Neural progenitor cell (in vitro differentiated cells): ENCODE results near the gene CLSTN2. TPM values are rescaled to one million over a fixed set of nuclear protein-coding genes. Genes with fewer than 3 reads are reported as not detected.

Experiments used
- DNase-seq: peaks from one replicate; pipeline ENCODE4 v3.0.0-alpha.2; 2016; ENCODE audit warnings: low spot score
- H2AFZ ChIP-seq: fragments of 200-600 bp; sonication (generic); replicated peaks from 2 replicates; pipeline ENCODE4 v1.6.1; 2016; ENCODE audit warnings: antibody characterized with exemption
- H3F3A ChIP-seq: fragments of 200-600 bp; sonication (generic); 2 replicates; pipeline ENCODE4 v1.6.1; 2016; ENCODE audit warnings: antibody characterized with exemption, low read depth
- H3K27ac ChIP-seq: fragments of 200-600 bp; sonication (generic); 2 replicates; pipeline ENCODE4 v1.5.1; 2016; ENCODE audit warnings: mild to moderate bottlenecking
- H3K27me3 ChIP-seq: fragments of 200-600 bp; sonication (generic); 2 replicates; pipeline ENCODE4 v1.6.1; 2016; ENCODE audit warnings: mild to moderate bottlenecking, moderate library complexity
- H3K36me3 ChIP-seq: fragments of 200-600 bp; sonication (generic); 2 replicates; pipeline ENCODE4 v1.5.1; 2016
- H3K4me1 ChIP-seq: fragments of 200-600 bp; sonication (generic); 2 replicates; pipeline ENCODE4 v1.6.1; 2016; ENCODE audit warnings: mixed run types
- H3K4me2 ChIP-seq: fragments of 200-600 bp; sonication (generic); 2 replicates; pipeline ENCODE4 v1.6.1; 2016
- H3K4me3 ChIP-seq: fragments of 200-600 bp; sonication (generic); 2 replicates; pipeline ENCODE4 v1.5.1; 2016
- H3K79me2 ChIP-seq: fragments of 200-600 bp; sonication (generic); 2 replicates; pipeline ENCODE4 v1.6.1; 2016; ENCODE audit warnings: low read depth
- H3K9ac ChIP-seq: fragments of 200-600 bp; sonication (generic); 2 replicates; pipeline ENCODE4 v1.6.1; 2016
- H3K9me3 ChIP-seq: fragments of 200-600 bp; sonication (generic); 2 replicates; pipeline ENCODE4 v1.5.1; 2016; ENCODE audit warnings: low read depth
- H4K20me1 ChIP-seq: fragments of 200-600 bp; sonication (generic); 2 replicates; pipeline ENCODE4 v1.6.1; 2016; ENCODE audit warnings: low read depth
- H3K27ac Mint-ChIP-seq: 3 replicates; pipeline ENCODE4 v1.8.0; 2021; ENCODE audit warnings: mixed read lengths
- H3K27me3 Mint-ChIP-seq: 2 replicates; pipeline ENCODE4 v1.8.0; 2022; ENCODE audit warnings: low read depth, mild to moderate bottlenecking, inconsistent platforms, moderate library complexity, mixed read lengths; ENCODE audit not compliant: insufficient read depth
- H3K36me3 Mint-ChIP-seq: 3 replicates; pipeline ENCODE4 v1.8.0; 2021; ENCODE audit warnings: mixed read lengths
- H3K4me1 Mint-ChIP-seq: 3 replicates; pipeline ENCODE4 v1.8.0; 2021; ENCODE audit warnings: mixed read lengths
- H3K4me3 Mint-ChIP-seq: 3 replicates; pipeline ENCODE4 v1.8.0; 2021; ENCODE audit warnings: mild to moderate bottlenecking, moderate library complexity, mixed read lengths
- H3K9me3 Mint-ChIP-seq: 3 replicates; pipeline ENCODE4 v1.8.0; 2020; ENCODE audit warnings: mixed read lengths
- EZH2 ChIP-seq: fragments of 200-600 bp; sonication (generic); IDR thresholded peaks from 2 replicates; pipeline ENCODE4 v1.6.1; 2017; ENCODE audit warnings: antibody characterized with exemption, mild to moderate bottlenecking, moderate library complexity
- EZH2phosphoT487 ChIP-seq: fragments of 200-600 bp; sonication (generic); IDR thresholded peaks from 2 replicates; pipeline ENCODE4 v1.6.1; 2017; ENCODE audit warnings: antibody characterized with exemption
- total RNA-seq: library from RNA; depleted of rRNA; stranded (reverse); fragments of >200 nt; gene quantifications from 2 replicates; pipeline ENCODE4 v1.2.3, GENCODE V29; 2015; ENCODE audit warnings: low replicate concordance
- TF ChIP-seq, protein P1 (sequence below): fragments of 200-600 bp; sonication (generic); IDR thresholded peaks from 2 replicates; pipeline ENCODE4 v1.5.1; 2017; ENCODE audit warnings: antibody characterized with exemption, mild to moderate bottlenecking

The CLSTN2 gene
- total RNA-seq, 1 donor from 2014 or later = 0.22 TPM

DNA sequence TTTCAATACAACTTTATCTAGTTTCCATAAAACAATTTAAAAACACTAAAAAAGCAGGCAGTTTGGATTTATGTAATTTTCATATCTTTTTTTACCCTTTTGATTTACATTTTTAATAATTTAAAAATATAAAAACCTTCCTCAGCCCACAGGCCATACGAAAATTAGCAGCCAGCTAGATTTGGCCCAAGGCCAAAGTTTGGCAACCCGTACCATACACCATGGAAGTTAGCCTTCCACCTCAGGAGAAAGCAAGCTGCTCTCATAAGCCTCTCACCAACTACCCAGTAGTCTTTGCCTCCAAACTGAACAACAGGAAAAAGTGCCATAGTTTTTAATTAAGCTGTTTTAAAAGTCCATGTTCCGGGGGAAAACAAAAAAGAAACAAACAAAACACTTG lies 635.6 kb downstream of the CLSTN2 start:
- Mint-ChIP-seq H3K27me3 (peaks cover 2% of the 10 kb centered on the region), H3K27ac (no peak overlapping the region), H3K4me1 (no peaks in the 10 kb centered on the region), H3K36me3 (no peaks in the 10 kb centered on the region), H3K4me3 (no peak overlapping the region), H3K9me3 (no peaks in the 10 kb centered on the region)
- no peak for DNase-seq
- H3K27ac ChIP-seq = no peak overlapping the region
- no peaks in the 10 kb centered on the region for H3K79me2 ChIP-seq
- H3K36me3 ChIP-seq = no peaks in the 10 kb centered on the region
- no peak for TF ChIP-seq EZH2
- TF ChIP-seq EZH2phosphoT487 = no peak
- TF ChIP-seq, protein P1, sequence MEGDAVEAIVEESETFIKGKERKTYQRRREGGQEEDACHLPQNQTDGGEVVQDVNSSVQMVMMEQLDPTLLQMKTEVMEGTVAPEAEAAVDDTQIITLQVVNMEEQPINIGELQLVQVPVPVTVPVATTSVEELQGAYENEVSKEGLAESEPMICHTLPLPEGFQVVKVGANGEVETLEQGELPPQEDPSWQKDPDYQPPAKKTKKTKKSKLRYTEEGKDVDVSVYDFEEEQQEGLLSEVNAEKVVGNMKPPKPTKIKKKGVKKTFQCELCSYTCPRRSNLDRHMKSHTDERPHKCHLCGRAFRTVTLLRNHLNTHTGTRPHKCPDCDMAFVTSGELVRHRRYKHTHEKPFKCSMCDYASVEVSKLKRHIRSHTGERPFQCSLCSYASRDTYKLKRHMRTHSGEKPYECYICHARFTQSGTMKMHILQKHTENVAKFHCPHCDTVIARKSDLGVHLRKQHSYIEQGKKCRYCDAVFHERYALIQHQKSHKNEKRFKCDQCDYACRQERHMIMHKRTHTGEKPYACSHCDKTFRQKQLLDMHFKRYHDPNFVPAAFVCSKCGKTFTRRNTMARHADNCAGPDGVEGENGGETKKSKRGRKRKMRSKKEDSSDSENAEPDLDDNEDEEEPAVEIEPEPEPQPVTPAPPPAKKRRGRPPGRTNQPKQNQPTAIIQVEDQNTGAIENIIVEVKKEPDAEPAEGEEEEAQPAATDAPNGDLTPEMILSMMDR = no peak
- no peaks in the 10 kb centered on the region for H4K20me1 ChIP-seq
- H3K4me1 ChIP-seq = no peaks in the 10 kb centered on the region
- no peaks in the 10 kb centered on the region for H3K9me3 ChIP-seq
- no peak overlapping the region for H3K9ac ChIP-seq
- H3F3A ChIP-seq = no peaks in the 10 kb centered on the region
- H2AFZ ChIP-seq = no peak overlapping the region
- H3K27me3 ChIP-seq = no peaks in the 10 kb centered on the region
- H3K4me3 ChIP-seq = no peak overlapping the region
- H3K4me2 ChIP-seq = no peak overlapping the region

DNA sequence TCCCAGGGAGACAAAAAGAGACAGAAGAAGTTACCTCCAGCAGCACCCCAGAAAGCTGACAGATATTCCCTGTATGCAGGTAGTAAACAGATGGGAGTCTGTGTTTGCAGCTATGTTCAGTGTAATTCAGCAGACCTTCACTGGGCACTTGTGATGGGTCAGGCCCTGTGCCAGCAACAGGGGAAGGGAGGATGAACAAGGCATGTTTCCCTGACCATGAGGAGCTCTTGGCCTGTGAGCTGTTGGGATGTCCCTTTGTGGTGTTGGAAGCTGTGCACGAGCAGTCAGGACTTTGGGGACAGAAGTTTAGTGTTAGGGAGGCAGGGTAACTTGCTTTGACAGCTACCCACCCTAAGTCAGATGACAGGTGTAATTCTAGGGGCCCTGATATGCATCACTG lies 636.9 kb downstream of the CLSTN2 start:
- Histone ChIP-seq H3K4me3 (no peak overlapping the region), H3K36me3 (no peaks in the 10 kb centered on the region), H3K27ac (no peak overlapping the region), H3K9ac (no peak overlapping the region), H3F3A (no peaks in the 10 kb centered on the region), H3K9me3 (no peaks in the 10 kb centered on the region), H3K4me1 (no peaks in the 10 kb centered on the region), H2AFZ (no peak overlapping the region), H4K20me1 (no peaks in the 10 kb centered on the region), H3K27me3 (no peaks in the 10 kb centered on the region), H3K79me2 (no peaks in the 10 kb centered on the region), H3K4me2 (no peak overlapping the region)
- H3K9me3 Mint-ChIP-seq = no peaks in the 10 kb centered on the region
- no peaks in the 10 kb centered on the region for H3K36me3 Mint-ChIP-seq
- no peak overlapping the region for H3K27ac Mint-ChIP-seq
- TF ChIP-seq EZH2 (no peak), EZH2phosphoT487 (no peak)
- TF ChIP-seq, protein P1 = no peak
- no peak overlapping the region for H3K4me3 Mint-ChIP-seq
- no peaks in the 10 kb centered on the region for H3K4me1 Mint-ChIP-seq
- H3K27me3 Mint-ChIP-seq = peaks cover 2% of the 10 kb centered on the region
- DNase-seq = no peak

DNA sequence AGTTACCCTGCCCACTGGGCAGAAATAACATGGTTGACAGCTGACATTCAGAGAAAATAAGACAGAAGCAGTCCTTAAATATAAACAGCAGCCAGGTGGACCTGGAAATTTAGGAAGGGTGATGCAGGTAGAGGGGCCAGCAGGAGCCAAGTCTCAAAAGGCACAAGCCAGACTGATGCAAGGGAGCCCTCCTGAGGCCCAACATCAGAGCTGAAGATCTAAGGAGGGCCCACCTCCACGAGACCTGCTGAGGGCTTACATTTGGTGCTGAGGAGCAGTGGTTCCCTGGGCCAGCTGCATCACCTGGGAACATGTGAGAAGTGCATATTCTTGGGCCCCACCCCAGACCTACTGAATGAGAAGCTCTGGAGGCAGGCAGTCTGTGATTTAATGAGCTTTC lies 637.3 kb downstream of the CLSTN2 start:
- Mint-ChIP-seq H3K27ac (no peak overlapping the region), H3K9me3 (no peaks in the 10 kb centered on the region), H3K4me3 (no peak overlapping the region), H3K4me1 (no peaks in the 10 kb centered on the region), H3K36me3 (no peaks in the 10 kb centered on the region), H3K27me3 (peaks cover 2% of the 10 kb centered on the region)
- H3K9ac ChIP-seq = no peak overlapping the region
- no peaks in the 10 kb centered on the region for H3F3A ChIP-seq
- no peak overlapping the region for H3K27ac ChIP-seq
- no peak overlapping the region for H3K4me2 ChIP-seq
- no peaks in the 10 kb centered on the region for H4K20me1 ChIP-seq
- DNase-seq = no peak
- no peaks in the 10 kb centered on the region for H3K36me3 ChIP-seq
- H3K9me3 ChIP-seq = no peaks in the 10 kb centered on the region
- H3K27me3 ChIP-seq = no peaks in the 10 kb centered on the region
- no peak overlapping the region for H2AFZ ChIP-seq
- no peak overlapping the region for H3K4me3 ChIP-seq
- no peaks in the 10 kb centered on the region for H3K4me1 ChIP-seq
- TF ChIP-seq, protein P1 = no peak
- TF ChIP-seq EZH2 = no peak
- no peak for TF ChIP-seq EZH2phosphoT487
- no peaks in the 10 kb centered on the region for H3K79me2 ChIP-seq

DNA sequence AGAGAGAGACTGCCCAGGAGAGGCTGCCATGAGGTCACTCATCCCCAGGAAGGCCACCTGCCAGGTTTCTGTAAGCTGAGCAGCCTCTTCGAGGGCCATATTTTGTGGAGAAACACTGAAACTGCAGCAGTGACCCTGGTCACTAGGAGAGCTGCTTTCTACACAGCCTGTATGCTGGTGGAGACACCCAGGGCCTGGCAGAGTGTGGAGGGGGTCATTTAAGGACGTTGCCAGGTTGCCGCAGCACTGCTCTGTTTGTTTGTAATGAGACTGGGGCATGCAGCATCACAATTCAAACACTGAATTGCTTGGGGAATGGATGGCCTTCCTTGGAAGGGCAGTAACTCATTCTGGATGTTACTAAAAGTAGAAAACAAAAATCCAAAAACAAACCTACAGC lies 638.0 kb downstream of the CLSTN2 start:
- Mint-ChIP-seq H3K27ac (no peak overlapping the region), H3K27me3 (peaks cover 2% of the 10 kb centered on the region)

More for the DNA sequence above, 638.0 kb downstream of the CLSTN2 start:
- no peaks in the 10 kb centered on the region for H3K4me1 Mint-ChIP-seq
- no peaks in the 10 kb centered on the region for H3K9me3 Mint-ChIP-seq
- H3K36me3 Mint-ChIP-seq = no peaks in the 10 kb centered on the region
- Histone ChIP-seq H3K4me1 (no peaks in the 10 kb centered on the region), H3K4me3 (no peak overlapping the region), H2AFZ (no peak overlapping the region), H4K20me1 (no peaks in the 10 kb centered on the region), H3K9ac (no peak overlapping the region), H3K79me2 (no peaks in the 10 kb centered on the region), H3K4me2 (no peak overlapping the region), H3K27me3 (no peaks in the 10 kb centered on the region), H3K9me3 (no peaks in the 10 kb centered on the region), H3F3A (no peaks in the 10 kb centered on the region), H3K36me3 (no peaks in the 10 kb centered on the region), H3K27ac (no peak overlapping the region)
- TF ChIP-seq, protein P1 = no peak
- TF ChIP-seq EZH2 = no peak
- TF ChIP-seq EZH2phosphoT487 = no peak
- DNase-seq = no peak
- no peak overlapping the region for H3K4me3 Mint-ChIP-seq
